Central memory CD4-positive, alpha-beta T cell (primary cell): ENCODE measurements around the gene APOLD1.
"Not testable (repeated sequence)": the region's sequence is repeated elsewhere in the genome, so short reads cannot be mapped to it uniquely, and the experiment has no call there.

Source experiments
- DNase-seq: peaks from one replicate; pipeline ENCODE4 v3.0.0; 2022
- total RNA-seq, 3 experiments: gene quantifications; one replicate each; lab custom pipeline; 2026; lab: John Stamatoyannopoulos, UW

APOLD1 gene, protein sequence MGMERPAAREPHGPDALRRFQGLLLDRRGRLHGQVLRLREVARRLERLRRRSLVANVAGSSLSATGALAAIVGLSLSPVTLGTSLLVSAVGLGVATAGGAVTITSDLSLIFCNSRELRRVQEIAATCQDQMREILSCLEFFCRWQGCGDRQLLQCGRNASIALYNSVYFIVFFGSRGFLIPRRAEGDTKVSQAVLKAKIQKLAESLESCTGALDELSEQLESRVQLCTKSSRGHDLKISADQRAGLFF
- total RNA-seq, result 3.1 to 11.0 (median 5.2) reads per million in 3 experiments

DNA sequence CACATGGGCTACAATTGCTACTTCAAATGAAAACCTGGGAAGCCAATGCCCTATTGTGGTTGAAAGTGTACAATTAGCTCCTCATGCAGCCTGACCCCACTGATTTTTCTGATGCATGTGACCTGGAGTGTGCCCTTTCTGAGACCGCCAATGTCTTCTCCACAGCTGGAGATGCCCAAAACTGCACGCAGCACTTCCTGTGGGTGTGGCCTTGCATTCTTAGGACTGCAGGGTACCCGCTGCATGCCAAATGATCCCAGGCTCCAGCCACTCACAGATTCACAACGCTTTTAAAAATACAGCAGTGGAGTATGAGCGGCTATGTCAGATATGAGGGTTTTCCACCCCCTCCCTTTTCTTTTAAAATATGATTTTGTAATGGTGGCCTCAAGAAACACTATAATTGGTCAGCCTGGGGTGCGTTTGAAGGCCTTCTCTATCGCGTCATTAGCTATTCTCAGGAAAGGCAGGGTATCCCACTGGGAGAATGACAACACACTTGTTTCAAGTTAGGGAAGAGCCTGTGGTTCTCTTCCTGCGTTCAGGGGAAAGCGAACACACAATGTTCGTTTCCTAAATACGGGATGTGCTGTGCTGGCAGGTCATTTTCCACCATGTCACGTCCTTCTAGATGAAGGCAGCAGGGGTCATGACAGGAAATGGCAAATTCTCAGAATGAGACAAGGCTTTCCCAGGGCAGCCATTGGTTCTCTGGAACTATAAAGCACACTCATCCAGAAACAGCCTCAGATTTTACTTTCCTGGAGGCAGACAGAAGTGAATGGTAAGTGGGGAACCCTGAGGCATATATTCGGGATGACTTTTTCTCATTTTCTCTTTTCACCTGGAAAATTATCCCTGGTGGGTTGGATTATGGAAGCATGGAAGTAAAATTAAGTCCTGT, at the start of gene APOLD1:
Gene APOLD1, plus strand, starts transcription at position 749 of the 904 bp plus-strand sequence. Its CDS starts 33 bp downstream, at position 782.
- DNase-seq, result no peak

DNA sequence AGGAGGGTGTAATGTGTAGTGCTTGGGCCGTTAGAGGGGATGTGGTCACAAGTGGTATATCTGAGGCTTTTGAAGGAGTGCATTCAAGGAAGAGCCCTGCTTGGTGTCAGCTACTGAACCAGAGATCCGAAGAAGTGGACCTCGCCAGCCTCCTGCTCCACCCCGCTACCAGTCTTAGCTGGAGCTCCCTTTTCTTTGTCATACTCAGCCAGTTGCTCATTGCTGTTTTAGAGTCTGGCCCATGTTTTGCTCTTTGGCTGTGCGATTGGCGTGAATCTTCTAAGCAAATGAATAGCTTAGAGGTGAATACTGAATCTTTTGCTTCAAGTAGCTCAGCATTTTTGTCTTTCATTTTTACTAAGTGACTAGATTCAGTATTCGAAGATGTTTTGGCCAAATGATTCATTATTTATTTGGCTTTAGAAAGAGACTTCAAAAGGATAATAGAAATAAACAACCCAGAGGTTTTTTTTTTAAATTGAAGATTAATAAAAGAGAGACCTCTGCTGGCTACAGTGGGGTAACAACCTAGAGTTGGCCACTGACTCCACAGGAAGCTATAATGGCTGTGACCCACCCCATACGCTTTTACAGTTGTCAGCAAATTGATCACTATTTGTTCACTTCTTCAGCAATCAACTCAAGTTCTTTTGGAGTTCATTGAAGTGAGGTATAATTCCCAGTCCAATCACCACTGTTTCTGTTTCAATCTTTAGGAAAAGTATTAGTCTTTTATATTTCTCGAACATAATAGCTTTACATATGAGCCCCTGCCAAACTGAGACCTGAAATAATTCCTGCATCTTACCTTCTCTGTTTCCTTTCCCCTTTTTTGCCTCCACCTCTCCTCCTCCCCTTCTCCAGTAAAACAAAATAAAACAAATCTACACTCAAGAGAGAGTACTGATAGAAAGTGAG, 48.4 kb upstream of the APOLD1 start:
- DNase-seq, result peak; percentile 56

DNA sequence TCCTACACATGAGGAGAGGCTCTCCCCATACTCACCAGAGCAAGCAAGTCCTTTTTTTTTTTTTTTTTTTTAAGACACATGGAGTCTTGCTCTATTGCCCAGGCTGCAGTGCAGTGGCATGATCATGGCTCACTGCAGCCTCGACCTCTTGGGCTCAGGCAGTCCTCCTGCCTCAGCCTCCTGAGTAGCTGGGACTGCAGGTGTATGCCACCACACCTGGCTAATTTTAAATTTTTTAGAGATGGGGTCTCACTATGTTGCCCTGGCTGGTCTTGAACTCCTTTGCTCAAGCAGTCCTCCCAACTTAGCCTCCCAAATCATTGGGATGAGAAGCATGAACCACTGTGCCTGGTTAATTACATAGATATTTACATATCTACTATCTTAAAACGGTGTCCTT, 47.3 kb upstream of the APOLD1 start:
- not testable (repeated sequence) for DNase-seq

DNA sequence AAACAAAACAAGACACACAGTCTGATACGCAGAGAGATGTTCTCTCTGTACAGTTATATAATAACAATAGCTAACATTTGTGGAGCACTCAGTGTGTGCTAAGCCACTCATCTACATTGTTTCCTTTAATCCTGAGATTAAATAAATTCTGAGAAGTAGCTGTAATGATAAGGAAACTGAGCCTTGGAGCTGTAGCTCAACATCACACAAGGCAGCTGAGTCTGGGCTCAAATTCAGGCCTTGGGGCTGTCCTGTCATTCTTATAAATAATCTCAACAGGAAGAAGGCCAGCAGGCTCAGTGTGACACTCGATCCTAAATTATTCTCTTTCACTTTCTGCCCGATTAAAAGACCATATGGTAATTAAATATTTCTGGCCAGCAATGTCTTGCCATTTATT, 43.8 kb upstream of the APOLD1 start:
- DNase-seq, result no peak

DNA sequence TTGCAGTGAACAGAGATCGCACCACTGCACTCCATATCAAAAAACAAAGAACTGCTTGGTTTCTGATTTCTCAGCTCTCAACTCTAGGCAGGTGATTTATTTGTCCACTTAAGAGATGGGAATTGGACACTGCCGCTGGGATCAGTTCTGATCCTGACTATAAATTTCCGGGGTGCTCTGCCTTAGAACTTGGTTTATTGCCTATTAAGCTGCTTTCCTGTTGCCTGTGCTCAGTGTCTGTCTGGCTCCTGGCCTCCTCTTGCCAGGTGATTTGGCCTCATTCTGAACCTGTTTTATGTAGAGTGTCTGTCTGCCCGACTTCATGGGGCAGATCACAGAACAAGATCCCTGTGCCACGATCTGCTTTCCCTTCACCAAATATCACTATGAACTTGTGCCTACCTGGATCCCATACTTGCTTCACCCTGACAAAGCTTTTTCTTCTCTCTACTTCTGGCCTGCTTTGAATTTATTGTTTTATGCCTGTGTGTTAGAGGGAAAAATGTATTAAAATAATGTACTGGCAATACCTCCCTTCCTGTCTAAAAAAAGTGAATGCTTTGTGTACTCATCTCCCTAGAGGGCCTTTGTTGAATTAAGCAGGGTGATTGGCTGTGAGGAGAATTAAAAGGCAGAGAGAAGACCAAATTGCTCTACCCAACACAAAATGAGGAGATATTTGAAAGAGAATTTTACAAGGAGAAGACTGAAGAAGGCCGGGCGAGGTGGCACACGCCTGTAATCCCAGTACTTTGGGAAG, 40.7 kb upstream of the APOLD1 start:
- DNase-seq, result no peak

DNA sequence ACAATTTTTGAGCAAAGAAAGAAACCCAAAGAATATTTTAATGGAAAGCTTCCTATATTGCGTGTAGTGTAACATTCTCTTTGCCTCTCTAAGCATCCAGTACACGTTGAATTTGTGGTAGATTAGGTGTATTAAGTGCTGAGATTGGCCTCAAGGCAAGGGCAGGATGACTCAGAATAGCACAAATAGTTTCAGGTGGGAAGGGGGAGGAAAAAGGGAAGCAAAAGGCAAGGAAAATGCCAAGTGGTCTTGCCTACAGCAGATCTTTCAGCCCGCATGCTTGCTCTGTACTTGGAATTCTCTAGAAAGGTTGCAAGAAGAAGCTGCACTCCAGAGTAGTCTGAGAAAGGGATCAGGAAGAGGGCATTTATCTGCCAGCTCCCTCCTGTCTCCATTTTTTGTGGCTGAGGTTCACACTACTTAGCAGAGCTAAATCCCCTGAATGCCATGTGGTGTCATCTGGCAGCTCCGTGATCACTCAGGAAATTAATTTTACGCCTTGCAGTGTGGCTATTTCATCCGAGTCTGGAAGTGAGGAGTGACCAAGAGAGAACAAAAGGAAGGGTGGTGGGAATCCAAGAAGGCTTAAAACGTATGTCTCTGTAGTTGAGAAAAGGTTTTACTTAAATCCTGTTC, 39.8 kb upstream of the APOLD1 start:
- DNase-seq, result no peak

DNA sequence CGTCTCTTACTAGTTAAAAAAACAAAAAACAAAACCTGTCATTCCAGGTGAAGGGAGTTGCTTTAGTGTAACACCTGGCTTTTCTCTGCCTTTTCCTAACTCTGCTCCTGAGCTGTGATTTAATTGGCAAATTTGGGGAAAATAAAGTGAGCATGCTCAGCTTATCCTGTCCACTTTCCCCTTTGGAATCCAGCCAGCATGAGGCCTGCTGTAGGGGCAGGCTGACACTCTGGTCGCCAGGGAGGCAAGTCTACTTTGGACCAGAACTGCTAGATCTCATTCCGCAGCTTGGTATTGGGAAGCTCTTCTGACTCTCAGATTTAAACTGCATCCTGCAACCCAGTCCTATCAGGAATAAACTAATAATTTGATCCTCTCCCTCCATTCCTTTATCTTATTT, 38.2 kb upstream of the APOLD1 start:
- DNase-seq, result no peak

DNA sequence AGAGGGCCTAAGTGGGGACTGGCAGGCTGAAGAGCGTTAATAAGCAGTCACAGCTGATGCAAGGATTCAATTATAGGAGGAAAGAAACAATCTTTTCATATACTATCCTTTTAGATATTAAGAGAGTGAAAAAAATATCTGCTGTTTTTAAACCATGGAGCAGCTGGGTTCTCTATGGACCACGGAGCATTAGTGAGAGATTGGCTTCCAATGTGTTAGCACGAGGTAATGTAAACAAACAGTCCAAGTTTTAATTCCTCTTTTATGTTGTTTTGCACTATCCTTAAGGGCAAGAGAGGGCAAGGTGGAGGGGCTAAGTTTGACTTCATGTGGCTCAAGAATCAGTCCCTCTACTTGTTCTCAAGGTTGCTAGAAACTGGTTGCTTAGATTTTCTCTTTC, 37.4 kb upstream of the APOLD1 start:
- DNase-seq, result no peak

DNA sequence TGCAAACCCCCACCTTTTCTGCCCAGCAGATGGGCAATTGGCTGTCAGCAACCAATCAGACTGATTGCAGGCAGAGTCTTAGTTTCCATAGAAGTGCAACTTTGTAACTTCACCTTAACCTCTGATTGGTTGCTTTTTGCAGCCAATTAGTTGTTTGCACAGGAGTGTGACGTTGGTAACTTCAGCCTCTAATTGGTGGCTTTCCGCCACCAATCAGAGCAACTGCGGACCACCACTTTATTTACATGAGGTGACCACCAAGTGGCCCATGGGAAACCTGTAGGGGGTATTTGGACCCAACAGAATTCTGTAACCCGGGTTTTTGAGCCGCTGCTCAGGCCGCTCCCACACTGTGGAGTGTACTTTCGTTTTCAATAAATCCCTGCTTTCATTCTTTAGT, 36.0 kb upstream of the APOLD1 start:
- DNase-seq, result no peak

DNA sequence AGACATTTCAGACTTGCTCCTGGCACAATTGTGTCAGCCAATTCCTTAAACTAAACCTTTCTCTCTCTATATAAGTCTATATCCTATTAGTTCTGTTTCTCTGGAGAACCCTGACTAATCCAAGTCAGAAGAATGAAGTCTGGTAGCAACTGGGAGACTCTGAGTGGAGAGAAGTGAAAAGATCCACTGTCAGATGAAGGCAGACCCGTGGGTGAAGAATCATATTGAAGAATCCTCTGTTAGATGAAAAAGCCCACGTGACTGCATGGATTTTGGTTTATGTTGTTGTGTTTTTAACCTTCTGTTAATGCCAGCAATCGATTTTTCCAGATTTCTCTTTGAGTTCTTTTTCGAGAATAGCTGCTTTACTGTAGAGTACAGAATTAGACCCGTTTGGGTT, 29.5 kb upstream of the APOLD1 start:
- no peak for DNase-seq

DNA sequence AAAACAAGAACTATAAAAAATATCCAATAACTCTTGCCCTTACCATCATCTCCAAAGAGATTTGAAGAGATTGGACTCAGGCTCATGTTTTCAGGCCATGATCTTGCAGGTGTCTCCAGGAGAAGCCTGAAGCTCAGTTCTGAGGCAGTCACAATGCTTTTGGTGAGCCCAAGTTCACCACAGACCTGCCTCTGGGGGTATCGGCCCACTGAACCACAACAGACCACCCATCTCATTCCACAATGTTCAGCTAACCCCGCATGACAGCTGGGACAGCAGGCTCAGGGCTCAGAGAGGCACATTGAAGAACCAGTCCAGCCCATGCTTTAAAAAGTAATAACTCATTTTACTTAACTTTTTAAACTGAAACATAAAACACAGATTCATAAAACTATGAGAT, 28.3 kb upstream of the APOLD1 start:
- no peak for DNase-seq

DNA sequence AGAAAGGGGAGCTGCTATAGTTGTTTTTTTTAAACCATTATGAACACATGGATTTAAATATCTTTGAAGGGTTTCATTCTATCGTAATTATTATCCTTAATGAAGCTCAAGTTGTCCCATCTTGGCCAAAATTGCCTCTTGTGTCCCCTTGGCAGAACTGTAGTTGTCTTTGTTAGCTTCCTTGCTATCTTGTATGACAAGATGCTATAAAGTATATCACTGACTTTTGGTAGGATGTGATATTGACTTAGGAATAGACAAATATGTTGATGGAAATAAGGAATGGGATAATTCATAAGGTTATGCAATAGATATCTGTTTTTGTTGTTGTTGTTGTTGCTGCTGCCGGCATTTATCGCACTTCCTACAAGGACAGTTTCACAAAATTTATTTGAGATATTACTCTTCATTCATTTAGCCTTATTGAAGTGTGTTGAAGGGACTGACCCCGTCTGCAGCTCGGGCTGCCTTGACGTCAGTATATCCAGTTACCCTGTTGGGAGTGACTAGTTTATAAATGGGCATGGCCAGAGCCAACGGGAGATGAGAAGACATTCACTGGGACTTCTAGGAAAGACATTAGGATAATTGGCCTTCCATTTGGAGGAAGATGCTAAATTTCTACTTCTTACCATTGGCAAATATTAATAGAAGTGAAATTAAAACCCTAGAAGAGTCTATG, 26.1 kb upstream of the APOLD1 start:
- DNase-seq, result no peak

DNA sequence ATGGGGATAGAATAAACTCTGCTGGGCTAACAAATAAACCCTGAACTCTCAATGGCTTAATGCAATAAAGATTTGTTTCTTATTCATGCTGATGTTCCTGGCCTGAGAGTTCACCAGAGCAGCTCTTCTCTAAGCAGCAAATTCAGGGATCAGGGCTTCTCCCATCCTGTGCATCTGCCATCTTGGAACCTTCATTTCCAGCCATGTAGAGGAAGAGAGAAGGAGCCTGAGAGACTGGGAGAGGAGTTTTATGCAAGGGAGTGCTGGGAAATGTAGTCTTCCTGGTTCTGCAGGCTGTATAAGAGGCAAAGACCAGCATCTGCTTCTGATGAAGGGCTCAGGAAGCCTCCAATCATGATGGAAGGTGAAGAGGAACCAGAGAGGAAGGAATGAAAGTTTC, 20.6 kb upstream of the APOLD1 start:
- no peak for DNase-seq

DNA sequence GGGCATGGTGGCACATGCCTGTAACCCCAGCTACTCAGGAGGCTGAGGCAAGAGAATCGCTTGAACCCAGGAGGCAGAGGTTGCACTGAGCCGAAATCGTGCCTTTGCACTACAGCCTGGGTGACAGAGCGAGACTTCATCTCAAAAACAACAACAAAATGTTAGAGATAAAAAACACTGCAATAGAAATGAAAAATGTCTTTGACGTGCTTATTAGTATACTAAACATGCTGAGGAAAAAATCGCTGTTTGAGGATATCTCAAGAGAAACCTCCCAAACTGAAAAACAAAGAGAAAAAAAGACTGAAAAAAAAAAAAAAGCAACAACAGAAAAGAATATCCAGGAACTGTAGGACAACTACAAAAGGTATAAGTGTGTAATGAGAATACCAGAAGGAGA, 15.2 kb upstream of the APOLD1 start:
- DNase-seq, result no peak

DNA sequence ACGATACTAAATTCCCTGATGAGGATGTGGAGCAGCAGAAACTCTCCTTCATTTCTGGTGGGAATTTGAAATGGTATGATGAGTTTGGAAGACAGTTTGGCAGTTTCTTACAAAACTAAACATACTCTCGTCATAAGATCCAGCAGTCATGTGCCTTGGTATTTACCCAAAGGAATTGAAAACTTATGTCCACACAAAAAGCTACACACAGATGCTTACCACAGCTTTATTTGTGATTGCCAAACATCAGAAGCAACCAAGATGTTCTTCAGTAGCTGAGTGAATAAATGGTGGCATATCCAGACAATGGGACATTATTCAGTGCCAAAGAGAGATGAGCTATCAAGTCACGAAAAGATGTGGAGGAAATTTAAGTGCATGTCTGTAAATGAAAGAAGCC, 10.7 kb upstream of the APOLD1 start:
- DNase-seq, result no peak

DNA sequence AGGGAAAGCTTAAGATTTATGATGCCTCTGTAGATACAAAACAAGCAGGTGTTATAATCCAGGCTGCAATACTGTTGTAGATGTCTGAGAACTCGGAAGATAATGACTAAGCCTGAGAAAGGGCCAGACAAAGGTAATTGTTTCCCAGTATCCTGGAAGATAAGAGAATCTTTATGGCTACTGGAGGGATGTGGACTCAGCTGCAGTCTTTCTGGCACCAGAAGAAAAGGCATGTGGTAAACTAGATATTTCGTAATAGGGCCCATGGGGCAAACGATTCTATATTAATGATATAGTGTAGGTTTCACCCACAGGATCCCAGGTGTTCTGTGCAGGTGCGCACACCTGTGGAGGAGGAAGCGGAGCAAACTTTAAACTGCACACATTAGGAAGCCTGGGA, 9.2 kb upstream of the APOLD1 start:
- DNase-seq, result no peak

DNA sequence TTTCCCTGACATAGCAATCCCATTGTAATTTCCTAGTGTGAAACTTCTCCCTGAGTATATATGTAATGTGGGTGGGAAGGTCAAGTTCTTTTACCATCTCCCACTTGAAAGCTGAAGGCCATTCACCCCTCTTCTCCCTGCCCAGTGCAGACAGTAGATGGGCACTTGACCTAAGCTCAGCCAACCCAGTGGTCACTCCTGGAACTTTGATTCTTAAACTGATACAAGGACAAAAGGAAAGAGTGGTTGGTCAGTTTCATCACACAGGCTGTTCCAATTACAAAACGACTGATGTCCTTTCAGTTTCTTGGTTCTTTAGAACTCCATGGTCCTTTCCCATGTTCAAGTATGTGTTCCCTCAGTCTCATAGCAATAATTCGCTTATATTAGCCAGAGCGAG, 8.4 kb upstream of the APOLD1 start:
- DNase-seq, result no peak

DNA sequence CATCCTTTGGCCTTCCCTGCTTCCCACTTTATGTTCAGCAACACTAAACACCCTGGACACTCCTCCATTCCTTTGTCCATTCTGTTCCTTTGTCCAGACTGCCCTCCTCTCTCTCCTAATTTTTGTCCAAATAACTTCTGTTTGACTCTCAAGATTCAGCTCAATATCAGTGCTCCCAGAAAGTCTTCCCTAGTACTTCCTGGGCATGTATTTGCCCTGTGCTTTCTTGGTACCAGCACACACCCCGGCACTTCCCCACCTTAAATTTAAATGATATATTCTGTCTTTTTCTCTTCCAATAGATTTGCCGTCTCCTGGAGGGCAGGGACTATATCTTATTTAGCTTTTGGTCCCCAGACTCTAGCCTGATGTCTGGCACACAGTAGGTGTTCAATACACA, 6.5 kb upstream of the APOLD1 start:
- DNase-seq, result no peak

DNA sequence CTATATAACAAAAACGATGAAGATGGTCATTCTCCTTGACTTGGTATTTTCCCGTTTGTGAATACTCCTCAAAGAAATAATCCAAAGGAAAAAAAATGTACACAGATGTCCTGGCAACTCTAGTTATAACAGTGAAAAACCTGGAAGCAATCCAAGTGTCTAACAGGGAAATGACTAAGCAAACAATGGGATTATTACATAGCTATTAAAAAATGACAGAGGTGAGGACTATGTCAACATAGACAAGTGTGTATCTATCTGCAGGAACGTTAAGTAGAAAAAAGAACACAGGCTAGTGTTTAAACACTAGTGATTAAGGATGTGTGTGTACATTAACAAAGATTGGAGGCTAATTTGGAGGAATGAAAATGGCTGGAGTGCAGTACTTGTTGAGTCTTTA, 5.9 kb upstream of the APOLD1 start:
- no peak for DNase-seq

DNA sequence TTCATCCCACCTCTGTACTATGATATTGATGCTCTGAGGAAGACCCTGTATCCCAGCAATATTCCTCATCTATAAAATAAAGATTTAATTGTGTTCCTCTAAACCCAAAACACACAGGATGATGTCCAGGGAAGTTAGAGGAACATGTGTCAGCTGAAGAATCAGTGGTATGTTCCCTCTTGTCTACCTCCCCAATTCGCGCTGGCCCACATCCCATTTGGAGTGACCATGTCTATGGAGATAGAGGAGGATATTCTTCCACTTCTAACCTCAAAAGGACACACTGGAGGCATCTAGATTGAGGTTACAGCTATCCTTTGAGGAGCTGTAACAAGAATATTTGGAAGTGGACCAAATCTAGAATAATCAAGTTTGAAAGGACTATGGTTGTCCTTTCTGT, 1.3 kb upstream of the APOLD1 start:
- no peak for DNase-seq

DNA sequence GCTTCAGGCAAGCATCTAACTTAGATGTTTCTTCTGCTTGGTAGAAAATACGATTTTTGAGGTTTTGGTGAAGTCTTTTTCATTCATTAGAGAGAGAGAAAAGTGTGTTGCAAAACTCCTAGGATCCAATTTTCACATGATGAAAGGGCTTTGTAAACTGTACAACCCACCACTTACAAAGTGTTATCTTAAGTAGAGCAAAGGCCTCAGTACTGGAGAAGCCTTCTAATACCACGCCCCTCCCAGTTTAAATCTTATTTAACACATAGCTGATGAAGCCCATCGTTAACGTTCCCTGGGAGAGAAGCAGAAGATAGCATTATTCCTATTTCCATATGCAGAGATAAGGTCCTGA, 869 bp downstream of the APOLD1 start:
- DNase-seq, result no peak
